NCI-H1105 (cell line): ENCODE data around the gene UBE2O.

Experiments used
- DNase-seq: peaks from one replicate; lab custom pipeline; 2025; lab: John Stamatoyannopoulos, UW

UBE2O gene

DNA sequence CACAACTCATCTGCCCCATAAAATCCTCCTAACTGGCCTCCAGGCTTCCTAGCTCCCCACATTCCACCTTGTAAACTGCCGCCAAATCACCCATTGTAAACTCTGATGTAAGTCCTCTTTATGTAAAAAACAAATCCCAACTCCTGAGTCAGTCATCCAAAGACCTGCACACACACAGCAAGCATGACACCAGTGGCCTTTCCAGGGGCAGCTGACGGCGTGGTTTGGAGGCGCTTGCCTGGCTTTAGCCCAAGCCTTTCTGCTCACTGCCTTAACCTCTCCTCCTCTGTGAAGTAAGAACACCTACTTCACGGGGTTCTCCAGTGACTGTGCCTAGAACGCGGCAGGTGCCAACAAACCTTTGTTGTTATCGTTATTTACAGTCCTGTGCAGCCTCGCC lies 14.0 kb downstream of the UBE2O start:
- DNase-seq, result no peak

- DNase-seq, result no peak
Measured at GRCh38 chr17:76437467-76438402, 15.2 kb downstream of the UBE2O start.

DNA sequence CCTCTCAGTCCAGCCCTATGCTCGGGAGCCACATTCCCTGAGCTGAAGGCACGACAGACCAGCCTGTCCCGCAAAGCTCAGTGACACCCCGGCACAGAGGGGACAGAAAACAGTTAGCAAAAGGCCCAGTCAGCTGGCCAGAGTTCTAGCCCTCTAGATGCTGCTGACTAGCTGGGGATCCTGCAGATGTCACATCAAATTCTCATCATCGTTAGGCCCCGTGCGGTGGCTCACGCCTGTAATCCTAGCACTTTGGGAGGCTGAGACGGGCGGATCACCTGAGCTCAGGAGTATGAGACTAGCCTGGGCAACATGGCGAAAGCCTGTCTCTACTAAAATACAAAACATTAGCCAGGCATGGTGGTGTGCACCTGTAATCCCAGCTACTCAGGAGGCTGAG lies 17.2 kb downstream of the UBE2O start:
- DNase-seq, result no peak

DNA sequence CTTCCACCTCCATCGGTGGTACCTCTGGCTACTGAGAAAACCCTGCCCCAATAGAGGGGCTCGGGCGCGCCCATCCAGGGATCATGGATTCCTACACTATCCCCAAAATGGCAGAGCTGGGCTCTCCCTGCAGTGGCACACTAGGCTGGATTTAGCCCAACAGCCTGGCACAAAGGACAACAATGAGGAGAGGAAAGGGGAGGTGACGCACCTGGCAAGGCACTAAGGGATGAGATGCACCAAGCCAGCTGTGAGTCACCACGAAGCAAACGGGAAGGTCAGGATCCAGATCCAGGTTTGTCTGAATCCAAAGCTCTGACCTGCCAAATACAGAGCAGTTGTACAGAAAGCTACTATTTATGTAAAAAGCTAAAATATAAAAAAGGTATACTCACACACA lies 18.1 kb downstream of the UBE2O start:
- no peak for DNase-seq

DNA sequence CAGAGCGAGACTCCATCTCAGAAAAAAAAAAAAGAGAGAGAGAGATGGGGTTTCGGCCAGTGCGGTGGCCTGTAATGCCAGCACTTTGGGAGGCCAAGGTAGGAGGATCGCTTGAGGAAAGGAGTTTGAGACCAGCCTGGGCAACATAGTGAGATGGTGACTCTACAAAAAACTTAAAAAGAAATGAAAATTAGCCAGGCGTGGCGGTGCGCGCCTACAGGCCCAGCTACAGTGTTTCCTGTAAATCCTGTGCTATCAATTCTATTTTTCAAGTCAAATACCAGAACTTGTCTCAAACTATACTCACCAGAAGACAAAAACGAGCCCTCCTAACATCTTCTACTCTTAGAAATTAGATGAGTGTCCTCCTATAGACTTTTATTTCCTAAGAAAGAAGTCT lies 19.3 kb downstream of the UBE2O start:
- no peak for DNase-seq

GRCh38 chr17:76432712-76433336 lies 20.1 kb downstream of the UBE2O start:
- DNase-seq, result no peak

- no peak for DNase-seq
Measured at GRCh38 chr17:76432004-76432403, 20.9 kb downstream of the UBE2O start.

GRCh38 chr17:76431509-76431908 lies 21.4 kb downstream of the UBE2O start:
- DNase-seq, result no peak

DNA sequence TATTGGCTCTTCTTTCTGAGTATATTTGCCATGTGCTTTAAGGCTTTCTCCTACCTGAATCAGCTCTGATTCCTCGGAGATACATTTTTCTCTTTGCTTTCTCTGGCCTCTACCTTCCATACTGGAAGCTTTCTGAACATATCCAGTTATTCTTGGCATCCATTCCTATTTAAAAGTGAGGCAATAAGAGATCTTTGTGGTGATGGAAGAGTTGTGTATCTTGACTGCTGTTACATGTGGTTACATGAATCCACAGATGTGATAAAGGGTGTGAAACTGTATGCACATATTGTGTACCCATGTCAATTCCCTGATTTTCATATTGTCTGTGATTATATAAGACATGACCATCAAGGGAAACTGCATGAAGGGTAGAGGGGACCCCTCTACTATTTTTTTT lies 24.4 kb downstream of the UBE2O start:
- DNase-seq, result no peak

DNA sequence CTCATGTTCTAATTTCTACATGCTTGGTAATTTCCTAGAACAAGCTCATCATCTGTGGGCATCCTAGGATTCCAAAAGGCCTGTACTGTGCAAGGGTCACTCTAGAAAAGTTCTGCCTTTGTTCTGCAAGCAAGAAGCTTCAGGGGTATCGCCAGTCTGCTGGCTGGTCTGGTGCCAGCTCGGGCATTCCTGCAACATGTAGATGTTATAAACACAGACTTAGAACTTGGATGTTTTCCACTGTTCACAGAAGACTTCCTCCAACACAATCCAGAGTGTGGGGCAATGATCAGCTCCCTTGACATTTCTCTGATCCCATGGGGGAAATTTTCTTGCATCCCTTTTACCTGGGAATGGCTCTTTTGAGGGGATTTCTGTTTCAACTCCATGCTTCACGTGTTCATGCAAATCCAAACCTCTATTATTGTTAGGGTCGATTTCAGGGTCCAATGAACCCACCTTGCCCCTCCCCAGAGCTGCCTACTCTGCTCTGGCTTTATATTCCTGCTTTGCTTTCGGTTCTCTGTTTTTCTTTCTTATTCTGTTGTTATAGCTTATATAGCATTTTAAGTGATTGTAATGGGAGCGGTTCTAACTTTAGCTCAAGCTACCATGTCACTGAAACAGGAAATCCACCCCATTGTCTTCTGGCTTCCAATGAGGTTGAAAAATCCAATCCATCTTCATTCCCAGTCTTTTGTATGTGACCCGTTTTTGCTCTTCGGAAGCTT lies 25.3 kb downstream of the UBE2O start:
- DNase-seq, result no peak

DNA sequence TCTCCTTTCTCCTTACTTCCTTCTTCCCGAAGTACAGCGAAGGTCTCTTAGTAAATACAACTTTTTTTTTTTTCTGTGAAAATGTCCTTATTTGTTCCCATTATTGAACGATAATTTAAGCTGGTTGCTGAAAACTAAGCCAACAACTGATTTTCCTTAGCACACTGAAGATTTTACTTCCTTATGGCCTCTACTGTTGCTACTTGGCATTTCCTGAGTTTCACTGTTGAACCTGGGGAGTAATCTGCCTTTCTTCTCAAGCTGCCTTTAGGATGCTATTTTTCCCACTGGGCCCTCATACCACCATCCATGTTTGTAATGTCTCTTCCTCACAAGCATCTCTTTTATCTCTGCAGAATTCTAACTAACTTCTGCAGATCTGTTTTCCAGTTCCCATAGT lies 26.1 kb downstream of the UBE2O start:
- DNase-seq, result no peak

DNA sequence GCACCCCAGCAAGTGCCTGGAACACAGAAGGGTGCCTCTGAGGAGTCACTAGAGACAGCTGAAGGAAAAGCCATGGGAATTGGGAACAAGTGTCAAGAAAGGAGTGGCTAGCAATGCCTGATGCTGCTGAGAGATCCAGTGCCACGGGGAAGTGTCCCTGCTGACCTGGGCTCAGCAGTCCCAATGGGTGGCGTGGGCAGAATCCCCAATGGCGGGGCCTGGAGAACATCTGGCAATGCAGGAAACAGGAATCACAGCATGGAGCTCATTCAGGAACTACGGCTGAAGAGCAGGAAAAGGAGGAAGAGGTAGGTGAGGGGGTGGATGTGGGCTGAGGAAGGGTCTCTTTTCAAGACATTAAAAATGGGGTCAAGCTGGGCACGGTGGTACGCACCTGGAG lies 30.1 kb downstream of the UBE2O start:
- no peak for DNase-seq

DNA sequence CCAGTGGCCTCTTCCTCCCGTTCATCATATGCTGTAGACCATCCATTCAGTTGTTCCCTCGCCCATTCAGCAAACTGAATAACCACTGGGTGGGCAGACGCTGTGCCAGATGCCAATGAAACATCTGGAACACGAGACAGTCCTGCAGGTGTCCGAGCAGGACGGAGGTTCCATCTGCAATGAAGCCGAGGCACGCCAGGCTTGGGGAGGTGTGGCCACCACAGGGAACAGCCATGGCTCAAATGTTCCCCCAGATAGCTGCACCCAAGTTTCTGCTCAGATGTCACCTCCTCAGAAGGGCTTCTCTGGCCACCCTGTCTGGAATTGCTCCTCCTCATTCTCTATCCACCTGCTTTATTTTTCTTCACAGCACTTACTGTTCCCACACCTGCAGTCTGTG lies 30.5 kb downstream of the UBE2O start:
- DNase-seq, result no peak

GRCh38 chr17:76421044-76421407 lies 31.9 kb downstream of the UBE2O start:
- no peak for DNase-seq

- DNase-seq, result no peak
Measured at GRCh38 chr17:76420356-76421043, 32.5 kb downstream of the UBE2O start.

DNA sequence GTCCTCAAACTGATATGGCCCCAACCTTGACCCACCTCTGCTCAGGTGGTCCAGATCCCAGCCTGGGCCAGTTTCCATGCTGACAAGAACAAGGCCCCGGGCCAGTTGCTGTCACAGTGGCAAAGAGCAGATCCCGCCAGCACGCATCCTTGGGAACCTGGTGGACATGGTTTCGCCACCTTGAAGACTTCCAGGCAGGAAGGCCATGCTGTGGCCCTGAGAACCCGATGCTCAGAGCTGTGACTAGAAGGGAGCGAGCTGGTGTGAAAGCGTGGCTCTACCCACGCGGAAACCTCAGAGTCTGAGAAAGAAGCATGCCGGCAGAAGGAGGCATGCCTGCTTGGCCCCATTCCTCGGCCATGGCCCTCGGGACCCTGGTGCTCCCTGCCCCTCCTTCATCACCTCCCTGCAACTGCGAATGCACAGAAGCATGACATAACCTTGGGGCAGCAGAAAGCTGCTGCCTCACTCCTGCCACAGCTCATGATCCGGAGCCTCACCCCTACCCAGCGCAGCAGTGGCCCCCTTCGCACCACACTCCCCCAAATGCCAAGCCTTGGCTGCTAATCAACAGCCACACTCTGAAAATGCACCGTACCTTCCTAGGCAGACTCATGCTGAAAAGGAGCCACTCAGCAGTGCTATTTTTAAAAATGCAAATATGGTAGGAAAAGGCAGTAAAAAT lies 33.2 kb downstream of the UBE2O start:
- DNase-seq, result no peak

DNA sequence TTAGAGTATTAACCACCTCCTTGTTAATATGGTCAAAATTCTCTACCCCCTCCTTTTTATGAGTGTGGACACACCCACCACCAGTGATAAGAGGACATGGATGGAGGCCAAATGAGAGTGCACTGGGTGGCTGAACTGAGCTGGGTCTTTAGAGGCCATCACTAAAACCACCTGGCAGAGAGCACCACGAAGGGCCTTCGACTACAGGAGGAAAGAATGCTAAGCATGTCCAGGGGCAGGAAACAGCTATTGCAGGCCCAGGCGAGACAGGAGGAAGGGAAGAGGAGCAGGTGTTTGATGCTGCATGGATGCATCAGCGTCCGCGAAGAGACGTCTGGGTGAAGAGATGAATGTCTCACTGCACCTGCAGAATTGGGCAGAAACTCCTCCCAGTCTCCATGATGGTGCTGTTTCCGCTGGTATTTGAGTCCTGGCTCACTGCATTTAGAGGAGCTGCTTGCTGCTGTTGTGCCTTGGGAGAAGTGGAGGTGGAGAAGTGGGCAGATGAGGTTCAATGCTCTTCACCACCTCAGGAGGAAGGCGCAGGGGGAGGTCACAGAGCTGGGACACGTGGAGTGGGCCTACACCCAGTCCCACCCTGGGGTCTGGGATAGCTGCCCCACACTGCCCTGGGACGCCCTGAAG lies 35.3 kb downstream of the UBE2O start:
- peak; percentile 17 for DNase-seq

DNA sequence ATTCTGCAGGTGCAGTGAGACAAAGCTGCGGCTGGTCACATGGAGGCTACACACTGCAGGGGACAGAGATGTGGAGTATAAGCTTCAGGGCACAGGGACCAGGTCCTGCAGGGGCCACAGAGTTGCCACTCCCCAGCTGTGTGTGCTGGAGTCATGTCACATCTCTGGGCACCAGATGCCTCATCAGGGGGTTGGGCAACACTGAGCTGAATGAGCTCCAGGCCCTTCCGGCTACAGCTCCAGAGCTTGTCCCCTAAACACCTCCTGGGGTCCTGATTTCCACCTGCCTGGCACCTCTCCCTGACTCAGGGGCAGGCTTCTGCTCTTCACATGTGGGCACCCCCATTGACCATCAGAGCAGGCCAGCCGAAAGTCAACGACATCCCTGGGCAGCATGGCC lies 36.1 kb downstream of the UBE2O start:
- no peak for DNase-seq

DNA sequence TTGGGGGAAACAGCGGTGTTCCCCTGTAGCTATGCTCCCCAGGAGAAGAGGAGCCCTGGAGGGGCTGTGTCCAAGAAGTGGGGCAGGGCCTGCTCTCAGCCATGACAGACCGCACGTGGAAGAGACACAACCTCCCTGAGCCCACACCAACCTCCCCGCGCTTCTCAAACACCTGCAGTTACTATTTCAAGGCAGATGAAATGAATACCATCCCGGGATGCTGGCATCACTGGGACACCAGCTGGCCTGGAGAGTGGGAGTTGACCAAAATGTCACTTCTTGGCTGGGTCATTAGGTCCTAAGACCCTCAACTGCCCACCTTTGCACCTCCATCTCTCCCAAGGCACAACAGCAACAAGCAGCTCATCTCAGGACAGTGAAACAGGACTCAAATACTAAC lies 36.5 kb downstream of the UBE2O start:
- no peak for DNase-seq

DNA sequence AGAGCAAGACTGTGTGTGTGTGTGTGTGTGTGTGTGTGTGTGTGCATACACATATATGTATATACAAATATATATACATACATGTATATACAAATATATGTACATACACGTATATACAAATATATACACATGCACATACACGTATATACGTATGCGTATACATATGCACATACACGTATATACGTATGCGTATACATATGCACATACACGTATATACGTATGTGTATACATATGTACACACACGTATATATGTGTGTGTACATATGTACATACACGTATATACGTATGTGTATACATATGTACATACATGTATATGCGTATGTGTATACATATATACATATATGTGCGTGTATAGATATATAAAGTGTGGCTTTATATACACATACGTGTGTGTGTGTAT lies 37.2 kb downstream of the UBE2O start:
- DNase-seq, result no peak
